Measurements from ENCODE around the gene C1QTNF8. TPM values are rescaled to one million over a fixed set of nuclear protein-coding genes. Genes with fewer than 3 reads are reported as not detected.

Gene C1QTNF8
- total RNA-seq, 1 donor from 2014 or later: not detected

DNA sequence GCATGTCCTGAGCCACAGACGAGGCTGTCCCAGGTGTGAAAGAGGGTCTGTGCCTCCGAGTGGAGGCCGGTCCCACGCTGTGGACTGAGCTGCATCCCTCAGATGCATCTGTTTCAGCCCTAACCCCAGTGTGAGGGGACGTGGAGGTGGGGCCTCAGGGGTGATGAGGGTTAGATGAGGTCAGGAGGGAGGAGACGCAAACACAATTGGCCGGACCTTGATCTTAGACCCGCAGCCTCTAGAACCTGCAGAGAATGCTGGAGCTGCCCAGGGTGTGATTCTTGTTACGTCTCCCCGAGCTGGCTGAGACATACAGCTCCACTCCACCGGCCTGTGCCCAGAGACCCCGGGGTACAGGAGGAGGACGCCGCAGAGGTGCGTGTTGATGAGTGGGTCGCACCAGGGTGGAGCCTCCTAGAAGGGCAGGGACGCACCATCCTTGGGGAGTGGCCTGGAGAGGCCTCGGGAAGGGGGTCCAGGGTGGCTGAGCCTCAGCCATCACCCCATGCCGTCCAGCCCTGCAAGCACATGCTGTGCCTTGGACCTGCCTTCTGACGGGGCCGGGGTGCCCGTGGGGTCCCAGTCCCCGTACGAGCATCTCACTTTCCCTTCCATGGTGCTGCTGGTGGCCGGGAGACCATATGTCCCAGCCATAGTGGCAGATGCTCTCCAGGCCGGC lies 16.6 kb upstream of the C1QTNF8 start:
- no peaks in the 10 kb centered on the region for H3K36me3 Mint-ChIP-seq
- H3K4me3 Mint-ChIP-seq: no peak overlapping the region
- Histone ChIP-seq H3F3A (ENCODE audit: low read depth) (no peaks in the 10 kb centered on the region), H3K27me3 (peaks cover 37% of the 10 kb centered on the region), H2AFZ (replicated peaks) (no peak overlapping the region), H3K4me1 (no peaks in the 10 kb centered on the region), H3K36me3 (no peaks in the 10 kb centered on the region), H3K9ac (no peak overlapping the region), H3K27ac (no peak overlapping the region), H4K20me1 (ENCODE audit: low read depth) (no peaks in the 10 kb centered on the region), H3K79me2 (ENCODE audit: low read depth) (no peaks in the 10 kb centered on the region), H3K4me3 (no peak overlapping the region), H3K4me2 (no peak overlapping the region), H3K9me3 (ENCODE audit: low read depth) (no peaks in the 10 kb centered on the region)
- H3K4me1 Mint-ChIP-seq: peaks cover 5% of the 10 kb centered on the region
- H3K9me3 Mint-ChIP-seq: no peaks in the 10 kb centered on the region
- no peak for DNase-seq (ENCODE audit: low spot score)
- H3K27me3 Mint-ChIP-seq (ENCODE audit: insufficient read depth, low read depth): peaks cover 12% of the 10 kb centered on the region
- TF ChIP-seq, protein P1, sequence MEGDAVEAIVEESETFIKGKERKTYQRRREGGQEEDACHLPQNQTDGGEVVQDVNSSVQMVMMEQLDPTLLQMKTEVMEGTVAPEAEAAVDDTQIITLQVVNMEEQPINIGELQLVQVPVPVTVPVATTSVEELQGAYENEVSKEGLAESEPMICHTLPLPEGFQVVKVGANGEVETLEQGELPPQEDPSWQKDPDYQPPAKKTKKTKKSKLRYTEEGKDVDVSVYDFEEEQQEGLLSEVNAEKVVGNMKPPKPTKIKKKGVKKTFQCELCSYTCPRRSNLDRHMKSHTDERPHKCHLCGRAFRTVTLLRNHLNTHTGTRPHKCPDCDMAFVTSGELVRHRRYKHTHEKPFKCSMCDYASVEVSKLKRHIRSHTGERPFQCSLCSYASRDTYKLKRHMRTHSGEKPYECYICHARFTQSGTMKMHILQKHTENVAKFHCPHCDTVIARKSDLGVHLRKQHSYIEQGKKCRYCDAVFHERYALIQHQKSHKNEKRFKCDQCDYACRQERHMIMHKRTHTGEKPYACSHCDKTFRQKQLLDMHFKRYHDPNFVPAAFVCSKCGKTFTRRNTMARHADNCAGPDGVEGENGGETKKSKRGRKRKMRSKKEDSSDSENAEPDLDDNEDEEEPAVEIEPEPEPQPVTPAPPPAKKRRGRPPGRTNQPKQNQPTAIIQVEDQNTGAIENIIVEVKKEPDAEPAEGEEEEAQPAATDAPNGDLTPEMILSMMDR (IDR thresholded peaks at IDR 0.05): no peak
- no peak for TF ChIP-seq EZH2phosphoT487 (IDR thresholded peaks at IDR 0.05)
- no peak overlapping the region for H3K27ac Mint-ChIP-seq

DNA sequence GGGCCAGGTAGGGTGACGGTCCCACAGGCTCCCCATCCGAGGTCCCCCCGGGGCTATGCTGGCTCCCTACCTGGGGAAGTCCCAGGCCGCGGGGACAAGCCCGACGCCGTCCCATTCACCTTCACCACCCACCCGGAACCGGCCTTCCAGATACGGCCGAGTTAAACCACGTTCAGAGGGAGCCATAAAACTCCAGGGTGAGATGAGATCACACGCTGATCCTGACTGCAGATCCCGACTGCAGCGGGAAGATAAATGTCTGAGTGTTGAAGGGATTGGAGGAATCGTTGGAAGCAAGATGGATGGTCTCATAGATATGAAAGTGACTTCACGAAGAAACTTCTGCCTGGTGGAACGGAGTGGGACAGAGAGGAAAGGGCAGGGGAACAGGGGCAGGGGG lies 13.6 kb upstream of the C1QTNF8 start:
- H3K36me3 Mint-ChIP-seq: no peaks in the 10 kb centered on the region
- no peaks in the 10 kb centered on the region for H3K9me3 ChIP-seq (ENCODE audit: low read depth)
- no peak overlapping the region for H3K27ac ChIP-seq
- H3K79me2 ChIP-seq (ENCODE audit: low read depth): no peaks in the 10 kb centered on the region
- H3K4me1 ChIP-seq: no peaks in the 10 kb centered on the region
- H3K4me3 Mint-ChIP-seq: no peak overlapping the region
- no peak overlapping the region for H3K4me2 ChIP-seq
- no peak overlapping the region for H2AFZ ChIP-seq (replicated peaks)
- no peaks in the 10 kb centered on the region for H3F3A ChIP-seq (ENCODE audit: low read depth)
- H3K4me3 ChIP-seq: no peak overlapping the region
- H4K20me1 ChIP-seq (ENCODE audit: low read depth): no peaks in the 10 kb centered on the region
- H3K27me3 ChIP-seq: peaks cover 42% of the 10 kb centered on the region
- no peaks in the 10 kb centered on the region for H3K9me3 Mint-ChIP-seq
- peaks cover 16% of the 10 kb centered on the region for H3K27me3 Mint-ChIP-seq (ENCODE audit: insufficient read depth, low read depth)
- no peak overlapping the region for H3K9ac ChIP-seq
- DNase-seq (ENCODE audit: low spot score): no peak
- H3K27ac Mint-ChIP-seq: no peak overlapping the region
- no peak for TF ChIP-seq EZH2 (IDR thresholded peaks at IDR 0.05)
- TF ChIP-seq, protein P1 (IDR thresholded peaks at IDR 0.05): no peak
- TF ChIP-seq EZH2phosphoT487 (IDR thresholded peaks at IDR 0.05): no peak
- peaks cover 5% of the 10 kb centered on the region for H3K4me1 Mint-ChIP-seq
- no peaks in the 10 kb centered on the region for H3K36me3 ChIP-seq

DNA sequence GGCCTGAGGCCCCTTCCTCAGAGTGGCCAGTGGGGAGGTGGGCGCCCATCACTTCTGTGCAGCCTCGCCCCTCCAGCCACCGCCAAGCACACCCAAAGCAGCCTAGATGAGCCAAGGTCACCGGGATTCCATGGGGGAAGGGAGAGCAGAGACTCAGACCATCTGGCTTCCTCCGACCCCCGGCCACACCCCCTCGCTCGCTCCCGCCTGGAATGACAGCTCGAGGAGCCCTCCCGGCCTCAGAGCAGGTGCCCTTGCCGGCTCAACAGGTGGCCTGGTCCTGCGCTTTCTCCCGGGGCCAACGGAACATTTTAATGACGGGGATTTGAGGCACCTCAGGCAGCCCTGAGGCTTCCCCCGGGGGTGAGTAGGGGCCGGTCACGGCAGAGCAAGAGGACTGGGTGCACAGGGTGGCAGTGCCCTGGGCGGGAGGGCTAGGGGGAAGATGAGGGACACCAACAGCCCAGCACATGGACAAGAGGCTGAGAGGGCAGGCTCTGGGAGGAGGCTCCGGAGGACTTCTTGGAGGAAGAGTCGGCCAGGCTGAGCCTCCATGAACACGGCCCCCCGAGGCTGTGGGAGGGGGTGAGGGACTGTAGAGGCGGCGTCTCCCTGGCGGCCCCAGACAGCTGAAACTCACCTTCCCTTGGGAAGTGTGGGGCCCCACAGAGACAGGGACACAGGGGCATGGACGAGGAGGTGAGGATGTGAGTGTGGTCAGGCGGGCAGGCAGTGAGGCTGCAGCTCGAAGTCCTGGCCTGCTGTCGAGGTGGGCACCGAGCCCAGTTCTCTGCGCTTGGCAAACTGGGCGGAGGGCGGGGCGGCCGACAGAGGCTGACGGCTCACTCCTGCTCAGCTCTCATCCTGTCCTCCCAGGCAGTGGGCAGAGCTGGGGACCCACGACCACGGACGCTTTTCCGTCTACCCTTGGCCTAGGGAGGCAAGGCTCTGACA lies 12.5 kb upstream of the C1QTNF8 start:
- Histone ChIP-seq H3K9me3 (ENCODE audit: low read depth) (no peaks in the 10 kb centered on the region), H3K27ac (no peak overlapping the region), H3K79me2 (ENCODE audit: low read depth) (no peaks in the 10 kb centered on the region), H2AFZ (replicated peaks) (no peak overlapping the region), H4K20me1 (ENCODE audit: low read depth) (no peaks in the 10 kb centered on the region), H3K4me3 (no peak overlapping the region), H3K27me3 (peaks cover 51% of the 10 kb centered on the region), H3K9ac (no peak overlapping the region), H3K36me3 (no peaks in the 10 kb centered on the region), H3F3A (ENCODE audit: low read depth) (no peaks in the 10 kb centered on the region), H3K4me1 (peaks cover 1% of the 10 kb centered on the region), H3K4me2 (no peak overlapping the region)
- Mint-ChIP-seq H3K9me3 (no peaks in the 10 kb centered on the region), H3K4me3 (no peak overlapping the region), H3K27me3 (ENCODE audit: insufficient read depth, low read depth) (peaks cover 18% of the 10 kb centered on the region), H3K4me1 (peaks cover 5% of the 10 kb centered on the region), H3K27ac (no peak overlapping the region), H3K36me3 (no peaks in the 10 kb centered on the region)
- TF ChIP-seq EZH2 (IDR thresholded peaks at IDR 0.05): no peak
- no peak for DNase-seq (ENCODE audit: low spot score)

Measured in neural progenitor cell (in vitro differentiated cells).